ENCODE results near the gene PAF1.

GRCh38 chr19:39425744-39426143 lies 34.8 kb upstream of the PAF1 start:
- TF ChIP-seq EZH2 (IDR thresholded peaks at IDR 0.05) (no peak), POLR2AphosphoS5 (IDR thresholded peaks at IDR 0.05; ENCODE audit: borderline replicate concordance, low read depth, low read length) (no peak; the same call in 1 of the 2 replicates), FOXP2 (optimal IDR thresholded peaks at IDR 0.05; ENCODE audit: control extremely low read depth, extremely low read length, insufficient read depth) (no peak)

Data from SK-N-MC (cell line).